Kidney (tissue), 14 donors: ENCODE results near the gene ERCC1. TPM values are rescaled to one million over a fixed set of nuclear protein-coding genes. Genes with fewer than 3 reads are reported as not detected.
"Not testable (repeated sequence)": the region's sequence is repeated elsewhere in the genome, so short reads cannot be mapped to it uniquely, and the experiment has no call there.

Experiments used
- DNase-seq, 5 donors: peaks; one replicate each; pipeline ENCODE4 v3.0.0-alpha.2; 2013 to 2020
- FAIRE-seq: peaks from 2 replicates; lab custom pipeline; 2012; peaks lifted over from hg19 to GRCh38; lab: Jason Lieb, UNC
- H3K27ac ChIP-seq, 2 donors: one replicate each; pipeline ENCODE4 v1.7.0; 2013; ENCODE audit warnings: low read depth in 2 of 2, low read length in 2 of 2, inconsistent platforms in 1 of 2
- H3K27me3 ChIP-seq: one replicate; pipeline ENCODE4 v1.7.1; 2013; ENCODE audit warnings: low read length, inconsistent platforms; ENCODE audit not compliant: control insufficient read depth, insufficient read depth
- H3K36me3 ChIP-seq, 3 donors: one replicate each; pipeline versions ENCODE4 v1.7.0 to v1.7.1; 2013; ENCODE audit warnings: low read length in 3 of 3, control low read depth in 1 of 3, inconsistent platforms in 1 of 3; ENCODE audit not compliant: insufficient read depth in 3 of 3, control insufficient read depth in 2 of 3
- H3K4me1 ChIP-seq, 3 donors: one replicate each; pipeline versions ENCODE4 v1.7.0 to v1.7.1; 2013; ENCODE audit warnings: low read length in 3 of 3, inconsistent platforms in 1 of 3, low read depth in 1 of 3; ENCODE audit not compliant: control insufficient read depth in 2 of 3, insufficient read depth in 2 of 3
- H3K4me3 ChIP-seq, 3 donors: one replicate each; pipeline versions ENCODE4 v1.7.0 to v1.8.1; 2013; ENCODE audit warnings: low read length in 3 of 3, control low read depth in 1 of 3, inconsistent platforms in 1 of 3
- H3K9ac ChIP-seq, 3 donors: one replicate each; pipeline versions ENCODE4 v1.7.0 to v1.7.1; 2013; ENCODE audit warnings: low read length in 3 of 3, control low read depth in 1 of 3, inconsistent platforms in 1 of 3
- H3K9me3 ChIP-seq, 3 donors: one replicate each; pipeline versions ENCODE4 v1.7.0 to v1.7.1; 2013; ENCODE audit warnings: low read length in 3 of 3, control low read depth in 1 of 3, inconsistent platforms in 1 of 3; ENCODE audit not compliant: control insufficient read depth in 2 of 3, insufficient read depth in 1 of 3
- intact Hi-C: fragments of 100-400 bp; cut with DNase I; formaldehyde crosslinking; loops from one replicate; pipeline ENCODE4 v1.11.1; 2022
- polyA plus RNA-seq: library from polyadenylated mRNA; stranded (reverse); fragments of 350-450 nt; fragmentation: Illumina TruSeq; extraction: RNeasy Lipid Tissue Mini Kit (QIAGEN cat#74804); gene quantifications from one replicate; pipeline ENCODE4 v1.2.3, GENCODE V29; 2014; ENCODE audit warnings: low read depth, low replicate concordance; ENCODE audit not compliant: insufficient read depth
- total RNA-seq: library from RNA; stranded (reverse); fragmentation: NEBNext Ultra II Directional; extraction: Animal tissue kit (Norgen Biotek cat#: 25700); gene quantifications from one replicate; pipeline ENCODE4 v1.2.1, GENCODE V29; 2021
- TF ChIP-seq, protein P1 (sequence below): IDR thresholded peaks from 3 replicates; pipeline ENCODE4 v1.5.1; 2012; ENCODE audit warnings: mild to moderate bottlenecking, moderate library complexity, borderline replicate concordance; ENCODE audit not compliant: insufficient read depth; ENCODE audit errors: extremely low read depth
- donor health status: control.
- donor health status: control.
- donor health status: control.
- donor health status: control.
- donor health status: control.
- donor health status: DM: yes; HTN: yes; CAD: no.
- donor health status: Normal renal cell carcinoma (clear cell type).

ERCC1 gene
- total and polyA plus RNA-seq, 2 donors from 2014 or later: 60.8 to 107 TPM

DNA sequence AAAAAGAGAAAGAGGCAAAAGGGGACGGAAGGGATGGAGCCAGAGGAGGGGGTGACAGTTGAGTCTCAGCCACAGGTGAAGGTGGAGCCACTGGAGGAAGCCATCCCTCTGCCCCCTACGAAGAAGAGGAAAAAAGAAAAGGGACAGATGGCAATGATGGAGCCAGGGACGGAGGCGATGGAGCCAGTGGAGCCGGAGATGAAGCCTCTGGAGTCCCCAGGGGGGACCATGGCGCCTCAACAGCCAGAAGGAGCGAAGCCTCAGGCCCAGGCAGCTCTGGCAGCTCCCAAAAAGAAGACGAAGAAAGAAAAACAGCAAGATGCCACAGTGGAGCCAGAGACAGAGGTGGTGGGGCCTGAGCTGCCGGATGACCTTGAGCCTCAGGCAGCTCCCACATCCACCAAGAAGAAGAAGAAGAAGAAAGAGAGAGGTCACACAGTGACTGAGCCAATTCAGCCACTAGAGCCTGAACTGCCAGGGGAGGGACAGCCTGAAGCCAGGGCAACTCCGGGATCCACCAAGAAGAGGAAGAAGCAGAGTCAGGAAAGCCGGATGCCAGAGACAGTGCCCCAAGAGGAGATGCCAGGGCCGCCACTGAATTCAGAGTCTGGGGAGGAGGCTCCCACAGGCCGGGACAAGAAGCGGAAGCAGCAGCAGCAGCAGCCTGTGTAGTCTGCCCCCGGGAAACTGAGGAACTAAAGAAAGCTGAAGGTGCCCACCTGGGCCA is 14.7 kb downstream of the ERCC1 start:
- DNase-seq (no peak), FAIRE-seq (no peak)
- Histone ChIP-seq H3K9ac (no peak overlapping the region), H3K27me3 (peaks cover 11% of the 10 kb centered on the region), H3K4me1 (peaks cover 0 to 6% (median 0%) of the 10 kb centered on the region in 3 donors), H3K4me3 (no peak overlapping the region), H3K36me3 (peaks cover 0 to 6% (median 4%) of the 10 kb centered on the region in 3 donors), H3K27ac (no peak overlapping the region), H3K9me3 (no peaks in the 10 kb centered on the region)
- TF ChIP-seq, protein P1, sequence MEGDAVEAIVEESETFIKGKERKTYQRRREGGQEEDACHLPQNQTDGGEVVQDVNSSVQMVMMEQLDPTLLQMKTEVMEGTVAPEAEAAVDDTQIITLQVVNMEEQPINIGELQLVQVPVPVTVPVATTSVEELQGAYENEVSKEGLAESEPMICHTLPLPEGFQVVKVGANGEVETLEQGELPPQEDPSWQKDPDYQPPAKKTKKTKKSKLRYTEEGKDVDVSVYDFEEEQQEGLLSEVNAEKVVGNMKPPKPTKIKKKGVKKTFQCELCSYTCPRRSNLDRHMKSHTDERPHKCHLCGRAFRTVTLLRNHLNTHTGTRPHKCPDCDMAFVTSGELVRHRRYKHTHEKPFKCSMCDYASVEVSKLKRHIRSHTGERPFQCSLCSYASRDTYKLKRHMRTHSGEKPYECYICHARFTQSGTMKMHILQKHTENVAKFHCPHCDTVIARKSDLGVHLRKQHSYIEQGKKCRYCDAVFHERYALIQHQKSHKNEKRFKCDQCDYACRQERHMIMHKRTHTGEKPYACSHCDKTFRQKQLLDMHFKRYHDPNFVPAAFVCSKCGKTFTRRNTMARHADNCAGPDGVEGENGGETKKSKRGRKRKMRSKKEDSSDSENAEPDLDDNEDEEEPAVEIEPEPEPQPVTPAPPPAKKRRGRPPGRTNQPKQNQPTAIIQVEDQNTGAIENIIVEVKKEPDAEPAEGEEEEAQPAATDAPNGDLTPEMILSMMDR: no peak
- intact Hi-C loops: no loop called here

DNA sequence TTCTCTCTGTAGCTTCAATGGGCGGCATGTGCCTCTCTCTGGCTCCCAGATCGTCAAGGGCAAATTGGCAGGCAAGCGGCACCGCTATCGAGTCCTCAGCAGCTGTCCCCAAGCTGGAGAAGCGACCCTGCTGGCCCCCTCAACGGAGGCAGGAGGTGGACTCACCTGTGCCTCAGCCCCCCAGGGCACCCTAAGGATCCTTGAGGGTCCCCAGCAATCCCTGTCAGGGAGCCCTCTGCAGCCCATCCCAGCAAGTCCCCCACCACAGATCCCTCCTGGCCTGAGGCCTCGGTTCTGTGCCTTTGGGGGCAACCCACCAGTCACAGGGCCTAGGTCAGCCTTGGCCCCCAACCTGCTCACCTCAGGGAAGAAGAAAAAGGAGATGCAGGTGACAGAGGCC is 15.6 kb downstream of the ERCC1 start:
- no peaks in the 10 kb centered on the region for H3K9me3 ChIP-seq
- DNase-seq (no peak), FAIRE-seq (no peak)
- no peak overlapping the region for H3K9ac ChIP-seq
- TF ChIP-seq, protein P1: no peak
- no peaks in the 10 kb centered on the region for H3K36me3 ChIP-seq
- no peak overlapping the region for H3K27ac ChIP-seq
- peaks cover 15% of the 10 kb centered on the region for H3K27me3 ChIP-seq
- intact Hi-C loops: no loop called here
- peaks cover 0 to 10% (median 5%) of the 10 kb centered on the region in 3 donors for H3K4me1 ChIP-seq
- H3K4me3 ChIP-seq: no peak overlapping the region

DNA sequence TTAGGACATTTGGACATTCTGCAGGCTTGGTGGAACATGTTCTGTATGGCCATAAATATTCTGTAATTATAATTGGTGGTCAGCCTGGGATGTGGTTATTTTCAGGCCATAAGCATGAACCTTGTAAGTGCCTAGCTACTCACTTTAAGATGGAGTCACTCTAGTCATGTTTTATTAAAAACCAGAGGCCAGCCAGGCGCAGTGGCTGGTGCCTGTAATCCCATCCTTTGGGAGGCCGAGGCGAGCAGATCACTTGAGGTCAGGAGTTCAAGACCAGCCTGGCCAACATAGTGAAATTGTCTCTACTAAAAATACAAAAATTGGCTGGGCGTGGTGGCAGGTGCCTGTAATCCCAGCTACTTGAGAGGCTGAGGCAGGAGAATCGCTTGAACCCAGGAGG is 16.1 kb downstream of the ERCC1 start:
- H3K27ac ChIP-seq, FAIRE-seq, intact Hi-C loops, H3K4me3 ChIP-seq, H3K9me3 ChIP-seq, H3K9ac ChIP-seq, H3K36me3 ChIP-seq, H3K4me1 ChIP-seq, DNase-seq: not testable (repeated sequence)
- H3K27me3 ChIP-seq: peaks cover 15% of the 10 kb centered on the region

DNA sequence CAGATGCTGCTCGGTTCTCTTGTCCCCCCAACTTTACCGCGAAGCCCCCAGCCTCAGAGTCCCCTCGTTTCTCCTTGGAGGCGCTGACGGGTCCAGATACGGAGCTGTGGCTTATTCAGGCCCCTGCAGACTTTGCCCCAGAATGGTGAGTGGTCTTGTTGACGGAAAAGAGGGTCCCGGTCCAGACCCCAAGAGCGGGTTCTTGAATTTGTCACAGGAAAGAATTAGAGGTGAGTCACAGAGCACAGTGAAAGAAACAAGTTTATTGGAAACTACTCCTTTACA is 16.7 kb downstream of the ERCC1 start:
- Histone ChIP-seq H3K9ac (peak overlapping the region; percentile 27 to 87 (median 36)), H3K27ac (no peak overlapping the region), H3K4me3 (peak overlapping the region; percentile 67 to 92 (median 92)), H3K27me3 (peaks cover 15% of the 10 kb centered on the region), H3K36me3 (no peaks in the 10 kb centered on the region), H3K4me1 (peaks cover 0 to 10% (median 9%) of the 10 kb centered on the region in 3 donors), H3K9me3 (no peaks in the 10 kb centered on the region)
- intact Hi-C loops: no loop called here
- DNase-seq (no peak), FAIRE-seq (no peak)
- TF ChIP-seq, protein P1: no peak
